Liver (tissue), 9 donors: Measurements from ENCODE around the gene GJB5. TPM values are rescaled to one million over a fixed set of nuclear protein-coding genes. Genes with fewer than 3 reads are reported as not detected.

ENCODE experiments used
- DNase-seq: peaks from one replicate; pipeline ENCODE4 v3.0.0-alpha.2; 2017; ENCODE audit warnings: low spot score
- H3K27ac ChIP-seq, 2 donors: one replicate each; pipeline ENCODE4 v1.7.0; 2013; ENCODE audit warnings: inconsistent platforms in 2 of 2, low read length in 2 of 2, control low read depth in 1 of 2, low read depth in 1 of 2, mild to moderate bottlenecking in 1 of 2
- H3K27me3 ChIP-seq, 4 donors: one replicate each; pipeline versions ENCODE4 v1.6.1 to v1.7.0; 2013; ENCODE audit warnings: low read length in 3 of 4, inconsistent platforms in 1 of 4, mild to moderate bottlenecking in 1 of 4, moderate library complexity in 1 of 4; ENCODE audit not compliant: control insufficient read depth in 4 of 4, insufficient read depth in 4 of 4
- H3K36me3 ChIP-seq, 4 donors: one replicate each; pipeline versions ENCODE4 v1.6.1 to v1.7.0; 2013; ENCODE audit warnings: low read length in 3 of 4, mild to moderate bottlenecking in 3 of 4, low read depth in 1 of 4, moderate library complexity in 1 of 4; ENCODE audit not compliant: control insufficient read depth in 4 of 4, insufficient read depth in 3 of 4
- H3K4me1 ChIP-seq, 4 donors: one replicate each; pipeline versions ENCODE4 v1.6.1 to v1.7.0; 2013; ENCODE audit warnings: low read length in 3 of 4, mild to moderate bottlenecking in 3 of 4, moderate library complexity in 1 of 4; ENCODE audit not compliant: control insufficient read depth in 4 of 4, insufficient read depth in 4 of 4
- H3K4me3 ChIP-seq, 3 donors: one replicate each; pipeline versions ENCODE4 v1.6.1 to v1.7.0; 2013; ENCODE audit warnings: low read length in 3 of 3, control low read depth in 1 of 3, low read depth in 1 of 3, mild to moderate bottlenecking in 1 of 3
- H3K9ac ChIP-seq, 2 donors: one replicate each; pipeline ENCODE4 v1.7.0; 2013; ENCODE audit warnings: low read length in 2 of 2, mild to moderate bottlenecking in 2 of 2, moderate library complexity in 2 of 2, control low read depth in 1 of 2, low read depth in 1 of 2
- H3K9me3 ChIP-seq, 4 donors: one replicate each; pipeline versions ENCODE4 v1.6.1 to v1.7.0; 2013; ENCODE audit warnings: low read length in 3 of 4; ENCODE audit not compliant: control insufficient read depth in 4 of 4
- EGR1 ChIP-seq, 2 donors: IDR thresholded peaks; 2 replicates each; pipeline ENCODE4 v1.6.1; 2016 to 2018; ENCODE audit warnings: antibody characterized with exemption in 2 of 2, low read depth in 2 of 2
- FOXA2 ChIP-seq: IDR thresholded peaks from 2 replicates; pipeline ENCODE4 v1.6.1; 2016; ENCODE audit warnings: antibody characterized with exemption
- HNF4A ChIP-seq, 2 donors: conservative IDR thresholded peaks; 2 replicates each; pipeline ENCODE4 v1.6.1; 2016; ENCODE audit warnings: antibody characterized with exemption in 2 of 2, mild to moderate bottlenecking in 2 of 2
- MAX ChIP-seq: IDR thresholded peaks from 2 replicates; pipeline ENCODE4 v1.6.1; 2016; ENCODE audit warnings: antibody characterized with exemption
- REST ChIP-seq: IDR thresholded peaks from 2 replicates; pipeline ENCODE4 v1.6.1; 2016; ENCODE audit warnings: antibody characterized with exemption, mild to moderate bottlenecking
- RXRA ChIP-seq, 2 donors: IDR thresholded peaks; 2 replicates each; pipeline ENCODE4 v1.6.1; 2017 to 2018; ENCODE audit warnings: antibody characterized with exemption in 2 of 2, mild to moderate bottlenecking in 1 of 2
- SP1 ChIP-seq: IDR thresholded peaks from 2 replicates; pipeline ENCODE4 v1.6.1; 2018; ENCODE audit warnings: antibody characterized with exemption, mild to moderate bottlenecking
- YY1 ChIP-seq: IDR thresholded peaks from 2 replicates; pipeline ENCODE4 v1.6.1; 2016; ENCODE audit warnings: antibody characterized with exemption, mild to moderate bottlenecking
- ZBTB33 ChIP-seq: IDR thresholded peaks from 2 replicates; pipeline ENCODE4 v1.6.1; 2016; ENCODE audit warnings: antibody characterized with exemption
- WGBS: extraction: QIAGEN DNeasy Blood & Tissue Kit; methylation state at CpG from one replicate; pipeline ENCODE4 v1.1.7; 2013; 5-methylcytosine and 5-hydroxymethylcytosine counted together
- polyA plus RNA-seq, 2 donors: library from polyadenylated mRNA; stranded (reverse) in 1 of 2; unstranded in 1 of 2; fragments of 200-250 nt in 1 of 2; fragments of >200 nt in 1 of 2; fragmentation: Nextera tagmentation in 1 of 2; extraction: Ambion mirVana in 1 of 2; gene quantifications; one replicate each; pipeline versions ENCODE4 v1.2.1 to v1.2.3, GENCODE V29; 2013 to 2015
- total RNA-seq, 2 donors: library from RNA; depleted of rRNA; stranded (reverse); fragments of >200 nt; gene quantifications; one replicate each; pipeline ENCODE4 v1.2.3, GENCODE V29; 2014
- donor health status: healthy.
- donor health status: healthy.
- donor health status: healthy.
- donor health status: healthy.
- donor health status: healthy.

The GJB5 gene
- total and polyA plus RNA-seq, 4 donors: not detected

GRCh38 chr1:34784751-34785221, 29.9 kb downstream of the GJB5 start (continued):
- TF ChIP-seq REST: no peak
- TF ChIP-seq YY1: no peak
- no peak for TF ChIP-seq FOXA2
- no peak for TF ChIP-seq RXRA (IDR thresholded peaks at IDR 0.05)

GRCh38 chr1:34785231-34785874, 30.5 kb downstream of the GJB5 start:
- Histone ChIP-seq H3K4me3 (no peak overlapping the region), H3K4me1 (peaks cover 11 to 46% (median 29%) of the 10 kb centered on the region in 4 donors), H3K27ac (peak overlapping the region; percentile 44 to 71), H3K27me3 (no peaks in the 10 kb centered on the region), H3K36me3 (no peaks in the 10 kb centered on the region), H3K9me3 (no peaks in the 10 kb centered on the region), H3K9ac (no peak overlapping the region)
- DNase-seq: no peak
- no peak for TF ChIP-seq REST
- no peak for TF ChIP-seq MAX
- TF ChIP-seq RXRA (IDR thresholded peaks at IDR 0.05): peak; percentile 60 to 68
- TF ChIP-seq SP1: peak; percentile 51
- TF ChIP-seq ZBTB33: no peak
- TF ChIP-seq EGR1 (IDR thresholded peaks at IDR 0.05; ENCODE audit: low read depth in 2 of 2): no peak
- peak; percentile 54 to 56 for TF ChIP-seq HNF4A (conservative IDR thresholded peaks at IDR 0.05)
- WGBS: 74% methylated on average over 22 of the region's 22 CpGs
